T-cell (primary cell): ENCODE data around the gene LIPT2. TPM values are rescaled to one million over a fixed set of nuclear protein-coding genes. Genes with fewer than 3 reads are reported as not detected.

ENCODE experiments used
- ATAC-seq, 4 experiments: fragments of 200-7000 bp in 3 of 4; fragments of 150-1000 bp in 1 of 4; cut with Tn5 transposase; replicated peaks in 1 of 4; 1 replicate in 3 of 4; 2 replicates in 1 of 4; pipeline ENCODE4 v1.10.0; 2021; ENCODE audit warnings: moderate library complexity in 3 of 4, mild to moderate bottlenecking in 2 of 4, moderate number of reproducible peaks in 1 of 4
- CTCF ChIA-PET, 2 donors: fragments of 300-600 bp; sonication (Branson Sonifier 250); formaldehyde crosslinking; loops; one replicate each; lab custom pipeline; 2022; ENCODE audit warnings: antibody characterized with exemption in 2 of 2; lab: Charles Lee
- POLR2A ChIA-PET, 2 donors: fragments of 300-600 bp; sonication (Branson Sonifier 250); formaldehyde crosslinking; loops; one replicate each; lab custom pipeline; 2022; ENCODE audit warnings: antibody characterized with exemption in 2 of 2; lab: Charles Lee
- DNase-seq, 35 experiments: peaks; one replicate each; pipeline versions ENCODE4 v3.0.0 to v3.0.0-alpha.2; 2013 to 2023
- H3K27ac ChIP-seq: one replicate; pipeline ENCODE4 v1.5.1; 2013; ENCODE audit warnings: low read length
- H3K27me3 ChIP-seq, 2 experiments: replicated peaks in 1 of 2; 1 replicate in 1 of 2; 2 replicates in 1 of 2; pipeline versions ENCODE4 v1.6.1 to v1.7.0; 2013; ENCODE audit warnings: low read length in 1 of 2, mixed read lengths in 1 of 2; ENCODE audit not compliant: control insufficient read depth in 2 of 2, insufficient read depth in 2 of 2; ENCODE audit errors: extremely low read depth in 1 of 2
- H3K36me3 ChIP-seq, 2 donors: 1 replicate in 1 of 2; 2 replicates in 1 of 2; pipeline versions ENCODE4 v1.6.1 to v1.7.0; 2013; ENCODE audit warnings: low read length in 1 of 2; ENCODE audit not compliant: control insufficient read depth in 2 of 2, insufficient read depth in 1 of 2; ENCODE audit errors: extremely low read depth in 1 of 2
- H3K4me1 ChIP-seq, 2 experiments: 1 replicate in 1 of 2; 2 replicates in 1 of 2; pipeline versions ENCODE4 v1.6.1 to v1.7.0; 2013; ENCODE audit warnings: low read length in 2 of 2, mixed read lengths in 1 of 2; ENCODE audit not compliant: insufficient read depth in 2 of 2, control insufficient read depth in 1 of 2; ENCODE audit errors: extremely low read depth in 1 of 2
- H3K4me3 ChIP-seq, 2 donors: 1 replicate in 1 of 2; 2 replicates in 1 of 2; pipeline versions ENCODE4 v1.5.1 to v1.7.0; 2013; ENCODE audit warnings: mild to moderate bottlenecking in 2 of 2, low read length in 1 of 2, moderate library complexity in 1 of 2; ENCODE audit not compliant: control insufficient read depth in 1 of 2; ENCODE audit errors: extremely low read depth in 1 of 2
- H3K9me3 ChIP-seq: 2 replicates; pipeline ENCODE4 v1.7.0; 2013
- H3K27ac Mint-ChIP-seq, 2 donors: one replicate each; pipeline ENCODE4 v1.8.0; 2020 to 2021; ENCODE audit warnings: mild to moderate bottlenecking in 2 of 2, mixed read lengths in 2 of 2
- H3K27me3 Mint-ChIP-seq, 2 donors: one replicate each; pipeline ENCODE4 v1.8.0; 2021 to 2022; ENCODE audit warnings: mixed read lengths in 2 of 2
- H3K36me3 Mint-ChIP-seq: one replicate; pipeline ENCODE4 v1.8.0; 2021; ENCODE audit warnings: mixed read lengths
- H3K4me1 Mint-ChIP-seq, 3 donors: one replicate each; pipeline ENCODE4 v1.8.0; 2020 to 2022; ENCODE audit warnings: mixed read lengths in 3 of 3, mild to moderate bottlenecking in 1 of 3
- H3K4me3 Mint-ChIP-seq, 3 donors: one replicate each; pipeline ENCODE4 v1.8.0; 2020 to 2022; ENCODE audit warnings: mild to moderate bottlenecking in 3 of 3, mixed read lengths in 3 of 3, moderate library complexity in 3 of 3
- H3K9me3 Mint-ChIP-seq, 3 donors: one replicate each; pipeline ENCODE4 v1.8.0; 2020 to 2022; ENCODE audit warnings: mixed read lengths in 3 of 3
- WGBS: methylation state at CpG from one replicate; pipeline ENCODE4 v1.1.5; 2013; ENCODE audit warnings: missing lambda C conversion rate; ENCODE audit not compliant: insufficient coverage; 5-methylcytosine and 5-hydroxymethylcytosine counted together
- total RNA-seq, 35 experiments: library from RNA in 6 of 35; stranded (reverse) in 6 of 35; fragments of 120-200 nt in 1 of 35; gene quantifications; one replicate each; pipeline versions ENCODE4 v1.2.1 to v1.2.4 and lab custom pipeline; 2013 to 2026

Gene LIPT2
- total RNA-seq, 5 donors from 2014 or later (not counting 1 experiment from before 2014, with no cell fraction given) = 8.9 to 16.1 (median 11.5) TPM

DNA sequence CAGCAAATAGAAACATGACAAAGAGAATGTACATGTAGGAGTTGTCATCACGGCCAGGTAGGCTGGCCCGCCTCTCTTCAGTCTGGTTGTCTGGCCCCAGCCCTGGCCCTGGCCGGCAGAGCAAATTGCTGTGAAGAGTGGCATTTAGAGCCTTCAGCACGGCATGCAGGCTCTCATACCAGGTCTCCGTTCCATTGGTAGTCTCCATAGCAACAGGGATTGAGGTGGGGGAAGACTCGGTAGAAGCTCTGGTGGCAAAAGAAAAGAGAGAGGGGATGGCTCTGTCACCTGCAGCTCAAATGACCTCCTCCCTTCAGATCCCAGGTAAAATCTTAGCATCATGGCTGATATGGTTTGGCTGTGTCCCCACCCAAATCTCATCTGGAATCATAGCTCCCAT, 36.2 kb downstream of the LIPT2 start:
- ATAC-seq (no peak), DNase-seq (no peak)
- H3K4me3 ChIP-seq = no peak overlapping the region
- no peak overlapping the region for H3K27ac ChIP-seq
- no peaks in the 10 kb centered on the region for H3K36me3 Mint-ChIP-seq
- 100% methylated on average over 3 of the region's 6 CpGs for WGBS
- no peaks in the 10 kb centered on the region for H3K9me3 Mint-ChIP-seq
- no peak overlapping the region for H3K27ac Mint-ChIP-seq
- ChIA-PET CTCF (interaction anchor here in 1 of 2 donors (1.4 kb wide), 1 partner anchor 14 kb away, joined by 3 read pairs; no protein-coding TSS in a partner anchor), POLR2A (no interaction called here)
- peaks cover 0 to 18% of the 10 kb centered on the region in 2 experiments for H3K27me3 ChIP-seq
- no peaks in the 10 kb centered on the region for H3K9me3 ChIP-seq
- H3K4me1 Mint-ChIP-seq = peaks cover 0 to 6% (median 2%) of the 10 kb centered on the region in 3 donors
- peaks cover 5 to 10% of the 10 kb centered on the region in 2 donors for H3K27me3 Mint-ChIP-seq
- H3K36me3 ChIP-seq = no peaks in the 10 kb centered on the region
- H3K4me3 Mint-ChIP-seq = no peak overlapping the region
- H3K4me1 ChIP-seq = peaks cover 0 to 5% of the 10 kb centered on the region in 2 experiments

DNA sequence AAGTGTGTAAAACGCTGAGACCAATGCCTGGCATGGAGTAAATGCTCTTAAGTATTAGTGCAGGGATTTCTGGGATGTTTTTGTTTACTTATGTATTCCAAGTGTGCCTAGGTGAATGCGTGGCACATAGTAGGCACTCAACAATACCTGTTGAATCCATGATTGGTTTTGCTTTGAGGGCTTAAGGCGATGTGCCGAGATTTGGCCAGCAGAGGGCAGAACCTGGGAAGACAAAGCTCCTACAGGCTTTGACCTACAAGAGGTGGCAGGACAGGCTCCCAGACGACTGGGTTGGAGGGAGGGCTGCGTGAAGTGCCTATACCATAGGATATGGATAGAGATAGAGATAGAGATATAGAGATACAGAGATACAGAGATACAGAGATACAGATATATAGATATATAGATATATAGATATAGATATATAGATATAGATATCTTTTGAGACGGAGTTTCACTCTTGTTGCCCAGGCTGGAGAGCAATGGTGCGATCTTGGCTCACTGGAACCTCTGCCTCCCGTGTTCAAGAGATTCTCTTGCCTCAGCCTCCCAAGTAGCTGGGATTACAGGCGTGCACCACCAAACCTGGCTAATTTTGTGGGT, 40.0 kb downstream of the LIPT2 start:
- Histone ChIP-seq H3K4me3 (no peak overlapping the region), H3K9me3 (no peaks in the 10 kb centered on the region), H3K27me3 (peaks cover 0 to 18% of the 10 kb centered on the region in 2 experiments), H3K36me3 (no peaks in the 10 kb centered on the region), H3K4me1 (peaks cover 0 to 5% of the 10 kb centered on the region in 2 experiments), H3K27ac (no peak overlapping the region)
- no peaks in the 10 kb centered on the region for H3K9me3 Mint-ChIP-seq
- H3K4me3 Mint-ChIP-seq = no peak overlapping the region
- peak in 33 of 35 experiments; percentile 8 to 72 (median 41) for DNase-seq
- H3K27me3 Mint-ChIP-seq = peaks cover 5 to 10% of the 10 kb centered on the region in 2 donors
- H3K27ac Mint-ChIP-seq = no peak overlapping the region
- POLR2A ChIA-PET = no interaction called here
- no peaks in the 10 kb centered on the region for H3K36me3 Mint-ChIP-seq
- CTCF ChIA-PET = interaction anchor here (0.6 to 2.3 kb wide), 16 partner anchors 9 to 1053 kb away, joined by 3 to 15 read pairs (median 3); partner anchors contain the start of gene PGM2L1 (in 1 of the 2)
- ATAC-seq = peak in 3 of 4 experiments; percentile 48 to 66 (median 53)
- peaks cover 2 to 6% (median 2%) of the 10 kb centered on the region in 3 donors for H3K4me1 Mint-ChIP-seq
- WGBS = 13% methylated on average over 3 of the region's 10 CpGs

DNA sequence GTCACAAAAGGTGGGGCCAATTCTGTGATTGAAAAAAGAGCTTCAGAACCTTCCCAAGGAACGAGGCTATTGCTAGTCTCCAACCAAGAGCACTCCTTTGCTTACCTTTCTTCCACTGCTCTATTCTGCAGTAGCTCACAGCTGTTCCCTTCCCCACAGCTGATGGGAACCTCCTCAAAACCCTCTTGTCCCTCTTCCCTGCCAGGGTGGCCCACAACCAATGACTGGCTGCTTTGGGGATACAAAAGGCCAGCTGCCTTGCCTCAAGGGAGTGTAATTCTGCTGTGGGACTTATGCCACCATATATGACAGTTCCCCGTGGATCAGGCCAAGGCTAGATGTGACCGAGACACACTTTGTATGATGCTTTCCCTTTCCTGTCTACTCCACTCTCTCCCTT, 41.2 kb downstream of the LIPT2 start:
- Mint-ChIP-seq H3K36me3 (no peaks in the 10 kb centered on the region), H3K27ac (no peak overlapping the region), H3K4me3 (no peak overlapping the region), H3K9me3 (no peaks in the 10 kb centered on the region), H3K27me3 (peaks cover 5 to 10% of the 10 kb centered on the region in 2 donors), H3K4me1 (peaks cover 2 to 6% (median 2%) of the 10 kb centered on the region in 3 donors)
- ChIA-PET CTCF (interaction anchor here (0.6 to 5.7 kb wide), 9 partner anchors 15 to 821 kb away, joined by 3 to 135 read pairs (median 4); no protein-coding TSS in a partner anchor), POLR2A (no interaction called here)
- Histone ChIP-seq H3K9me3 (no peaks in the 10 kb centered on the region), H3K4me3 (no peak overlapping the region), H3K27ac (no peak overlapping the region), H3K4me1 (peaks cover 0 to 5% of the 10 kb centered on the region in 2 experiments), H3K36me3 (no peaks in the 10 kb centered on the region), H3K27me3 (peaks cover 0 to 18% of the 10 kb centered on the region in 2 experiments)
- no peak for ATAC-seq
- 90% methylated on average over 2 of the region's 3 CpGs for WGBS
- DNase-seq = no peak

DNA sequence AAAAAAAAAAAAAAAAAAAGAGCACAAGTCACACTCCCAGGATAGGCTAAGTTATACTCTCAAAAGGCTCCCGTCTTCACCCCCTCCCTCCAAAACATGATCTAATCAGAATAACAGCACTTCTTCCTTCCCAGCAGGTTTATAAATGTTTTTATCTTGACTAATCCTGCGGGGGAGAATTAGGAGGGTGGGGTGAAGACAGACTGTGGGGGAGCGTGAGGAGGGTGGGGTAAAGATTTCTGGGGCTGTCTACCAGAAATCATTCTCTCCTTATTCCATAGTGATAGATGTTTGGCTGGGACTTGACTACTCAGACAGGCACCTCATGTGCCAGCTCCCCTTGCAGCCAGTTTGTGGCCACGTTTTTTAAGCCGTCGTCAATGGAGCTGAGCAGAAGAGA, 43.2 kb downstream of the LIPT2 start:
- DNase-seq = no peak
- H3K27ac ChIP-seq = no peak overlapping the region
- Mint-ChIP-seq H3K4me1 (peaks cover 2 to 6% (median 2%) of the 10 kb centered on the region in 3 donors), H3K4me3 (no peak overlapping the region), H3K27ac (no peak overlapping the region), H3K9me3 (no peaks in the 10 kb centered on the region), H3K36me3 (no peaks in the 10 kb centered on the region), H3K27me3 (peaks cover 5 to 10% of the 10 kb centered on the region in 2 donors)
- peaks cover 0 to 5% of the 10 kb centered on the region in 2 experiments for H3K4me1 ChIP-seq
- ATAC-seq = no peak
- H3K36me3 ChIP-seq = no peaks in the 10 kb centered on the region
- no peaks in the 10 kb centered on the region for H3K9me3 ChIP-seq
- WGBS = no CpG with 5 or more reads among the region's 6 CpGs
- ChIA-PET POLR2A (interaction anchor here in 1 of 2 donors (0.6 kb wide), 1 partner anchor 16 kb away, joined by 3 read pairs; no protein-coding TSS in a partner anchor), CTCF (interaction anchor here (0.5 to 5.7 kb wide), 20 partner anchors 13 to 834 kb away, joined by 3 to 135 read pairs (median 6); partner anchors contain the start of genes LIPT2 (in 1 of the 2) and PGM2L1 (in 1 of the 2))
- H3K27me3 ChIP-seq = peaks cover 0 to 16% of the 10 kb centered on the region in 2 experiments
- H3K4me3 ChIP-seq = no peak overlapping the region

DNA sequence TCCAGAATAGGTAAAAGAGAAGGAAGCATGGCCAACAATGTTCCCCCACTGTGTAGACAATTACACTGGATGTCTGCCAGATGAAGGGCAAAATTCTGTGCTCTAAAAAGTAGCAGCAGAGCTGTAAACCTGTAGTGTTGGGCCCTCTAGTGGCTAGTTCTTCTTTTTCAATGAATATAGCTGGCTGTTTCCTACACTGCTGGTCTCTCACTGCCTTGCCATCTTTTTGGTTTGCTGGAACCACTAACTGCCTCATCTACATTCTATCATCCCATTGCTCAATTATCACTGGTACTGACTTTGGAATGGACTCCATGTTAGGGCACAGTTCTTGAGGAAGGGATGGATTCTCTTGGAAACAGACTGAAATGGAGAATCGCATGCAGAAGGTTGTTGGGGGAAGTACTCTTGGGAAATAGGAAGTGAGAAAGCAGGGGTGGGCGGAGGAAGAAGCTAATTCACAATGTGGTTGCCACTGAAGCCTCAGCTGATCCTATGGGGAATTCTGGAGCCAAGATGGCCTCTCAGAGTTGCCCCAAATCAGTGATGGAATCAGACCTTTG, 44.1 kb downstream of the LIPT2 start:
- Mint-ChIP-seq H3K36me3 (no peaks in the 10 kb centered on the region), H3K27ac (no peak overlapping the region), H3K27me3 (peaks cover 3 to 10% of the 10 kb centered on the region in 2 donors), H3K4me3 (no peak overlapping the region), H3K4me1 (peaks cover 2 to 6% (median 2%) of the 10 kb centered on the region in 3 donors), H3K9me3 (no peaks in the 10 kb centered on the region)
- CTCF ChIA-PET = interaction anchor here (0.6 to 5.7 kb wide), 24 partner anchors 8 to 198 kb away, joined by 3 to 135 read pairs (median 5); partner anchors contain the start of genes LIPT2 (in 1 of the 2) and PGM2L1 (in 1 of the 2)
- H3K4me3 ChIP-seq = no peak overlapping the region
- no peaks in the 10 kb centered on the region for H3K9me3 ChIP-seq
- no peaks in the 10 kb centered on the region for H3K36me3 ChIP-seq
- peaks cover 0 to 17% of the 10 kb centered on the region in 2 experiments for H3K27me3 ChIP-seq
- DNase-seq (peak in 30 of 35 experiments; percentile 2 to 81 (median 24)), ATAC-seq (peak; percentile 72 to 94 (median 84))
- POLR2A ChIA-PET = interaction anchor here (0.5 kb wide), 2 partner anchors 61 to 84 kb away, joined by 3 to 4 read pairs; no protein-coding TSS in a partner anchor
- H3K27ac ChIP-seq = no peak overlapping the region
- 33% methylated on average over 2 of the region's 2 CpGs for WGBS
- H3K4me1 ChIP-seq = peaks cover 0 to 5% of the 10 kb centered on the region in 2 experiments

DNA sequence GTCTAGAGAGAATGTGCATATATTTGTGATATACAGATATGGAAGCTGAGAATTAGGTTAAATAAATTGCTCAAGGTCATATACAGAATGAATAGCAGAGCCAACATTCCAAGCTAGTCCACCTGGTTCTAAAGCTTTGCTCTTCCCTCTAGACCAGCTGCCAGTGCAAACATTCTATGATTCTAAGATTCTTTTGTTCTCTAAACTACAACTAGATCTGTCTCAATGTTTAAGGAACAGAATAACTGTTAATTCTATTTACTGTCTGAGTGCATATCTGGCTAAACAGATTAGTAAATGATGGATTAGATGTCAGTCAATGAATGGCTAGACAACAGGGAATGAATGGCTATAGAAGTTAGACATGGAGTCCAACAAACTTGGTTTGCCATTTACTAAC, 45.8 kb downstream of the LIPT2 start:
- Histone ChIP-seq H3K36me3 (no peaks in the 10 kb centered on the region), H3K9me3 (no peaks in the 10 kb centered on the region), H3K27me3 (peaks cover 0 to 10% of the 10 kb centered on the region in 2 experiments), H3K4me1 (no peaks in the 10 kb centered on the region), H3K4me3 (no peak overlapping the region), H3K27ac (no peak overlapping the region)
- Mint-ChIP-seq H3K4me1 (peaks cover 0 to 2% (median 0%) of the 10 kb centered on the region in 3 donors), H3K27ac (no peak overlapping the region), H3K4me3 (no peak overlapping the region), H3K27me3 (peaks cover 0 to 4% of the 10 kb centered on the region in 2 donors), H3K36me3 (no peaks in the 10 kb centered on the region), H3K9me3 (no peaks in the 10 kb centered on the region)
- ATAC-seq = no peak
- ChIA-PET POLR2A (no interaction called here), CTCF (interaction anchor here (3.8 to 5.7 kb wide), 2 partner anchors 56 to 57 kb away, joined by 13 to 135 read pairs; no protein-coding TSS in a partner anchor)
- DNase-seq = no peak
